ENCODE measurements around the gene ANKDD1B.

- TF ChIP-seq, protein P1, sequence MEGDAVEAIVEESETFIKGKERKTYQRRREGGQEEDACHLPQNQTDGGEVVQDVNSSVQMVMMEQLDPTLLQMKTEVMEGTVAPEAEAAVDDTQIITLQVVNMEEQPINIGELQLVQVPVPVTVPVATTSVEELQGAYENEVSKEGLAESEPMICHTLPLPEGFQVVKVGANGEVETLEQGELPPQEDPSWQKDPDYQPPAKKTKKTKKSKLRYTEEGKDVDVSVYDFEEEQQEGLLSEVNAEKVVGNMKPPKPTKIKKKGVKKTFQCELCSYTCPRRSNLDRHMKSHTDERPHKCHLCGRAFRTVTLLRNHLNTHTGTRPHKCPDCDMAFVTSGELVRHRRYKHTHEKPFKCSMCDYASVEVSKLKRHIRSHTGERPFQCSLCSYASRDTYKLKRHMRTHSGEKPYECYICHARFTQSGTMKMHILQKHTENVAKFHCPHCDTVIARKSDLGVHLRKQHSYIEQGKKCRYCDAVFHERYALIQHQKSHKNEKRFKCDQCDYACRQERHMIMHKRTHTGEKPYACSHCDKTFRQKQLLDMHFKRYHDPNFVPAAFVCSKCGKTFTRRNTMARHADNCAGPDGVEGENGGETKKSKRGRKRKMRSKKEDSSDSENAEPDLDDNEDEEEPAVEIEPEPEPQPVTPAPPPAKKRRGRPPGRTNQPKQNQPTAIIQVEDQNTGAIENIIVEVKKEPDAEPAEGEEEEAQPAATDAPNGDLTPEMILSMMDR (IDR thresholded peaks at IDR 0.05), result no peak
- TF ChIP-seq POLR2AphosphoS5 (IDR thresholded peaks at IDR 0.05; ENCODE audit: low read depth, low read length), result no peak
- no peak for TF ChIP-seq TCF7L2 (IDR thresholded peaks at IDR 0.05; ENCODE audit: low read depth, low read length)
- TF ChIP-seq, protein P2, sequence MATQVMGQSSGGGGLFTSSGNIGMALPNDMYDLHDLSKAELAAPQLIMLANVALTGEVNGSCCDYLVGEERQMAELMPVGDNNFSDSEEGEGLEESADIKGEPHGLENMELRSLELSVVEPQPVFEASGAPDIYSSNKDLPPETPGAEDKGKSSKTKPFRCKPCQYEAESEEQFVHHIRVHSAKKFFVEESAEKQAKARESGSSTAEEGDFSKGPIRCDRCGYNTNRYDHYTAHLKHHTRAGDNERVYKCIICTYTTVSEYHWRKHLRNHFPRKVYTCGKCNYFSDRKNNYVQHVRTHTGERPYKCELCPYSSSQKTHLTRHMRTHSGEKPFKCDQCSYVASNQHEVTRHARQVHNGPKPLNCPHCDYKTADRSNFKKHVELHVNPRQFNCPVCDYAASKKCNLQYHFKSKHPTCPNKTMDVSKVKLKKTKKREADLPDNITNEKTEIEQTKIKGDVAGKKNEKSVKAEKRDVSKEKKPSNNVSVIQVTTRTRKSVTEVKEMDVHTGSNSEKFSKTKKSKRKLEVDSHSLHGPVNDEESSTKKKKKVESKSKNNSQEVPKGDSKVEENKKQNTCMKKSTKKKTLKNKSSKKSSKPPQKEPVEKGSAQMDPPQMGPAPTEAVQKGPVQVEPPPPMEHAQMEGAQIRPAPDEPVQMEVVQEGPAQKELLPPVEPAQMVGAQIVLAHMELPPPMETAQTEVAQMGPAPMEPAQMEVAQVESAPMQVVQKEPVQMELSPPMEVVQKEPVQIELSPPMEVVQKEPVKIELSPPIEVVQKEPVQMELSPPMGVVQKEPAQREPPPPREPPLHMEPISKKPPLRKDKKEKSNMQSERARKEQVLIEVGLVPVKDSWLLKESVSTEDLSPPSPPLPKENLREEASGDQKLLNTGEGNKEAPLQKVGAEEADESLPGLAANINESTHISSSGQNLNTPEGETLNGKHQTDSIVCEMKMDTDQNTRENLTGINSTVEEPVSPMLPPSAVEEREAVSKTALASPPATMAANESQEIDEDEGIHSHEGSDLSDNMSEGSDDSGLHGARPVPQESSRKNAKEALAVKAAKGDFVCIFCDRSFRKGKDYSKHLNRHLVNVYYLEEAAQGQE (IDR thresholded peaks at IDR 0.05; ENCODE audit: insufficient read depth in 1 of 2, low read depth in 2 of 2, low read length in 1 of 2), result no peak
- TF ChIP-seq SIN3A (IDR thresholded peaks at IDR 0.05; ENCODE audit: borderline replicate concordance, insufficient read depth, low read depth, low read length), result no peak
Measured at GRCh38 chr5:75685141-75685540, 73.9 kb downstream of the ANKDD1B start.

Measured in Panc1 (cell line).